Skin of body (tissue), 2 donors: ENCODE data around the gene KMO. TPM values are rescaled to one million over a fixed set of nuclear protein-coding genes. Genes with fewer than 3 reads are reported as not detected.
A peak's percentile ranks its signal among the peaks of the same experiment; 100 is the strongest.

ENCODE experiments used
- DNase-seq: peaks from one replicate; lab custom pipeline; 2025; lab: John Stamatoyannopoulos, UW
- total RNA-seq: library from RNA; depleted of rRNA; stranded (reverse); fragments of >200 nt; gene quantifications from one replicate; pipeline ENCODE4 v1.2.3, GENCODE V29; 2014

Gene KMO
- total RNA-seq, 1 donor from 2014 or later: 0.10 TPM

DNA sequence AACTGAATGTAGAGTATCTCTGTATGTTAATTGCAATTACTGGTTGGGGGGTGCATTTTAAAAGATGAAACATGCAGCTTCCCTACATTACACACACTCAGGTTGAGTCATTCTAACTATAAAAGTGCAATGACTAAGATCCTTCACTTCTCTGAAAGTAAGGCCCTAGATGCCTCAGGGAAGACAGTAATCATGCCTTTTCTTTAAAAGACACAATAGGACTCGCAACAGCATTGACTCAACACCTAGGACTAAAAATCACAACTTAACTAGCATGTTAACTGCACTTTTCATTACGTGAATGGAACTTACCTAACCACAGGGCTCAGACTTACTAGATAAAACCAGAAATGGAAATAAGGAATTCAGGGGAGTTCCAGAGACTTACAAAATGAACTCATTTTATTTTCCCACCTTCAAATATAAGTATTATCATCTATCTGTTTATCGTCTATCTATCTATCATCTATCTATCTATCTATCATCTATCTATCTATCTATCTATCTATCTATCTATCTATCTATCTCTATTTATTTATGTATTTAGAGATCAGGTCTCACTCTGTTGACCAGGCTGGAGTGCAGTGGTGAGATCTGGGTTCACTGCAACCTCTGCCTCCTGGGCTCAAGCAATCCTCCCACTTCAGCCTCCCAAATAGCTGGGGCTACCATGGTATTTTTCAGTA, 60.2 kb downstream of the KMO start:
- no peak for DNase-seq

DNA sequence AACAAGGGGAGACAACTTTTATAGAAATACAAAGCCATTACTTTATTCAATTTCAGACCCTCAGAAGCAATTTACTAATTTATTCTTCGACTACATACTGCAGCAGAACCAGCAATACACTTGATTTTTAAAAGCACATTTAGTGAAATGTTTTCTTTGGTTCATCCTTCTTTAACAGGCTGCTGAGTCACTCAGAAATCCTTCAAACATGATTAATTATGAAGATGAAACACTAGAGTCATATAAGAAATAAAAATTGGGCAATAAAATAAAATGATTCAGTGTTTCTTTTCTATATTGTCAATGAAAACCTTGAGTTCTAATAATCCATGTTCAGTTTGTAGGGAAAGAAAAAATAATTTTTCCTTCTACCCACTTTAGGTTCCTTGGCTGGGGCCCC, 61.0 kb downstream of the KMO start:
- no peak for DNase-seq

DNA sequence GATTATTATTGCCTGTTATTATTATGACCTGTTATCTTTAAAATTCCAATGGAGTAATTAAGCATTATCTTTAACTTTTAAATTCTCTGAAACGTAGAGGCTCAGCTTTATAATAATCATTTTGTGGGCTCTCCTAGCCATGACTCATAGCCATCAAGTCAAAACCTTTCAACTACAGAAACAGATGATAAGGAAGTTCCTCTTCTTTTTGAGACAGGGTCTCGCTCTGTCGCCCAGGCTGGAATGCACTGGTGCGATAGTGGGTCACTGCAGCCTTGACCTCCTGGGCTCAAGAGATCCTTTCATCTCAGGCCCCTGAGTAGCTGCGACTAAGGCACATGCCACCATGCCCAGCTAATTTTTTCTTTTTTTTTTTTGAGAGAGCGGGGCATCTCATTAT, 64.5 kb downstream of the KMO start:
- DNase-seq: no peak

DNA sequence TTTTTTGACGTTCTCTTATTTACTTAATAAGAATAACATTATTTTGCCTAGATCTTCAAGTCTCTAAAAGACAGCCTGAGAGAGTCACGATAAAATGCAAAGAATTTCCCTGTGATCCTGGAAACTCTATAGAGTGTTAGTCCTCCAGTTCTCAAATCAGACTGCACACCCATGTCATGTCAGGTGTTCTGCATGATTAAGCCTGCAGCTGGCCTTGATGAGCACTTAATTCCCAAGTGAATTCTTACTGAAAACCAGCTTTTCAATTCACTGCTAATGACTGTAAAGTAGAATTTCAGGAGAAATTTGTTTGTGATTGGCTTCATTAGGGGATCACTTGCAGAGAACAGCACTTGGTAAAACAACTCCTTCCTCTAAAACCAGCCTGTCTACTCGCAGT, 66.1 kb downstream of the KMO start:
- no peak for DNase-seq

DNA sequence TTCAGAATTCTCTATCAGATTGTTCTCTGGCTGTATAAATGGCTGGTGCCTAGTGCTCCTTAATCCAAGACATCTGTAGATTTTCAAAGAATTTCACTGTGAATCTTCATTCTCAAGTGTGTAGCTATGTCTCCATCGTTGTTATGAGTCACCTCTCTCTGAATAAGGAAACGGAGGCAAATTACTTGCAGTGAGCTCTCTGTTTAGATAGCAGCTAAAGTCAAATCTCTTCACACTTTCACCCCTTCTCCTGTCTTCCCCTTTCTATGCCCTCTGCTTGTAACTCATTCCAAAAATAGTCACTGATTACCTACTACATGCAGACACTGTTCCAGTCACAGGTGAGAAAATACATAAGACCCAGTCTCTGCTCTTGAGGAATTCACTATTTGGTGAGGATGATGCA, 68.3 kb downstream of the KMO start:
- DNase-seq: no peak

DNA sequence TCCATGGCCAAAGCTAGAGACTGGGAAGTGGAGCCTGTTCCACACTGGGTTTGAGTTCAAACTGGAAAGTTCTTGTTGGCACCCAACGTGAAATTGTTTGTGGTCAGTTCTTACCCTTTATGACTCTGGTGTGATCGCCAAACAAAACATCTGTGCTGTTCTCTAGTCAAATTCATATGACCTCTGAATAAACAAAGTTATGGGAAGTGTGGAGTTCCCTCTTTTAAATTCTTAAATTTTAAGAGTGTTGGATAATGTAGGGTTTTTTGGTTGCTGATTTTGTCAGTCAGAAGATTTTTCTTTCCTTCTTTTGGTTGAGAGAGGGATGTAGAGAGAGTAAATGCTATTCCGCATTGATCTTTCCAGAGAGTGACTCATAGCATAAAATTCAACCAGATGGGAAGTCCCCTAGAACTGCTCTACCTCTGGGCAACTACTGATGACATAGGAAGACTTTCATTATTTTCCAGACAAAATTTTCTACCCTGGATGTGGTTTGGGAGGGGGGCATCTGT, 71.6 kb downstream of the KMO start:
- no peak for DNase-seq

DNA sequence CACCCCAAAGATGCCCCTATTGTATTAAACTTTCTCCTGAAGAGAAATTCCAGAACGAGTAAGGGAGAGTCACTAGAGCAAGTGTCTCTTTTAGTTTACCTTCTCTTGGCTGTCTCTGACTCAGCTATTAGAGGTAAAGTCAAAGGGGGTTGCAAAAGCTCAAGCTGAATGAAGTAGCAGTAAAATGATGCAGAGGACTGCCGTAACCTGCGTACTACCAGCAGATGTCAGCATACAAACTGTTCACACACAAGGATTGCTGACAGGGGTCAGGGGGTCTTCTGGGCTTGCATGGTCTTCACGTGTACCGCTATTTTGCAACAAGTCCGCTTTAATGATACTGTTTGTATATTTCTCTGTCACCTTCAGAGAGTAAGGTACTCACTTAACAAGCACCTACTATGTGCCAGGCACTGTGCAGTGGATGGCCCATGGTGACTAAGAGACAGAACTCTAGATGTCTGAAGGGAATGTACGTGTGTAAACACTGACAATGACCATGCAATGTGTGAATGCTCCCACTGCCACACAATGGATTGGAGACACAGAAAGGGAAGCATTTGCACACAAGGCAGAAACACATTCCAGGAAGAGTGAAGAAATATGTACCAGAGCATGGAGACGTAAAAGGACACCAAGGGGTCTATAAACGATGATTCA, 73.1 kb downstream of the KMO start:
- no peak for DNase-seq

DNA sequence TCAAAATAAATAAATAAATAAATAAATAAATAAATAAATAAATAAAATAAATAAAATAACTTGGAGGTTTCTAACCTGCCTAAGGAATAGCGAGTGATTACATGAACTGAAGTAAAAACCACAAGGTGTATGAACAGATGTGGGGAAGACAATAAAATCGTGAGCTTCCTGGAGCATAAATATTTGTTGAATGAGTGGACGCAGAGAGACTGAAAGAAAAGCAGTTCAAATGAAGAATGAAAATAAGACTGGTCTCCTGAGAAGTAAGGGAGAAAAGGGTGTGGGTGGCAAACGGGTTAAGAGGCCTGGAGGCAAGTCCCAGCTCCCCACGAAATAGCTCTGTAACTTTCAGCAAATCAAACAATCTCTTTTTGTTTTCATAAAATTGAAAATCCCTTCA, 74.4 kb downstream of the KMO start:
- DNase-seq: no peak

DNA sequence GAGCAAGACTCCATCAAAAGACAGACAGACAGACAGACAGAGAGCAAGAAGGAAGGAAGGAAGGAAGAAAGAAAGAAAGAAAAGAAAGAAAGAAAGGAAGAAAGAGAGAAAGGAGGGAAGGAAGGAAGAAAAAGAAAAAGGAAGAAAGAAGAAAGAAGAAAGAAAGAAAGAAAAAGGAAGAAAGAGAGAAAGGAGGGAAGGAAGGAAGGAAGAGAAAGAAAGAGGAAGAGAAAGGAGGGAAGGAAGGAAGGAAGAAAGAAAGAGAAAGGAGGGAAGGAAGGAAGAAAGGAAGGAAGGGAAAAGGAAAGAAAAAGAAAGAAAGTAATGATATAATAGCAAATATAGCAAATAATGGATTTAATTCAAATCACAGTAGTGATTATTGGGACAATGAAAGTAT, 75.3 kb downstream of the KMO start:
- DNase-seq: no peak

DNA sequence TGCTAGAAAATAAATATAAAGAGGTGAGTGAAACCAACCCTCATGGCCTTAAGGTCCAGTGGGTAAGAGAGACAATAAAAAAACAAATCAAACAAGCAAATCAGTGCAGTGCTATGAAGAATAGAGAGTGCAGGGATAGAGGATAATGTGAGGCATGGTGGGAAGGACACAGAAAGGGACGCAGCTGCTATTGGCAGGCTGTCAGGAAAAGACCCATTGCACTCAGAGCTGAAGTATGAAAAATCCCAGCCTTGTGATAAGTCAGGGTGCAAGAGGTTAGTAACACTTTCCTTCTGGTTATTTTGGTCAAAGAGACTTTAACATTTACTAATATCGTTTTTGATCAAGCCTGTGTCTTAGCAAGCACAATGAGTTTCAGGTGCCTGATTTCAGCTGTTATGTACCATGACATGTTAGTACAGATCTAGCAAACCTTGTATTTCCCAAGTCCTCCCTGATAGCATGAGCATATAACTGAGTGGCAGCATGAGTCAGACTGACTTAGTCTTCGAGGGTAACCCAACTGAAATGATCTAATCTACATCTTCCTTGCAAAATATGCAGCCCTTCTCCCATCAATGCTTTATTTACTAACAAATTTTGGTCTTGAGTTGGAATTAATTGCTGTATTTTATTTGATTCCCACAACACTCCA, 76.3 kb downstream of the KMO start:
- no peak for DNase-seq

DNA sequence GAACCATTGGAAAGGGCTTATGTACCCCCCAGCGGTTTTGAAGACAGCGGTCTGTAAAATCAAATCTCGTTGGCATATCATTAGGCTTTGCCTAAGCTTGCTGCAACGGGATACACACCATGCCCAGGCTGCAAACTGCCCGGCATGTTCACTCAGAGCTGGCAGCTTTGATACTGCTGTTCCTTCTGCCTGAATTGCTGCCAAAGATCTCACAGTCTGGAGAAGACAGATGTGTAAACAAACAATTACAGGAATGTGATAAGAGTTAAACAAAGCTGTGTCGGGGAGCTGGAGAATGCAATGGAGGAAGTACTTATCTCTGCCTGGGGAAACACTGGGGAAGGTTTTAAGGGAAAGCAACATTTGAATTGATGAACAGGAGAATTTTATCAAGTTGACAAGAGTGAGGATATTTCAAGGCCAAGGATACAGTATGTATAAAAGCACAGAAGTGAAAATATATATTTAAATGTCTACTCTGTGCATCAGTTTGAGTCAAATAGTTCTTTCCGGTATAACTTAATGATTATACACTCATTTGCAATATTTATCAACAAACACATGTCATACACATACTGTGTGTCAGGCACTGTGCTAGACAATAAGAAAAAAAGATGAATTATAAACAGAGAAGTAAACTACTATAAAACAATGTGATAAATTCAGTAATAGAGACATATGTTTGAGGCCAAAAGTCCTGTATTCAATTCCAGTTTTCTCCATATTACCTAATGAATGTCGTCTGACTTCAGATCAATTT, 78.1 kb downstream of the KMO start:
- no peak for DNase-seq

DNA sequence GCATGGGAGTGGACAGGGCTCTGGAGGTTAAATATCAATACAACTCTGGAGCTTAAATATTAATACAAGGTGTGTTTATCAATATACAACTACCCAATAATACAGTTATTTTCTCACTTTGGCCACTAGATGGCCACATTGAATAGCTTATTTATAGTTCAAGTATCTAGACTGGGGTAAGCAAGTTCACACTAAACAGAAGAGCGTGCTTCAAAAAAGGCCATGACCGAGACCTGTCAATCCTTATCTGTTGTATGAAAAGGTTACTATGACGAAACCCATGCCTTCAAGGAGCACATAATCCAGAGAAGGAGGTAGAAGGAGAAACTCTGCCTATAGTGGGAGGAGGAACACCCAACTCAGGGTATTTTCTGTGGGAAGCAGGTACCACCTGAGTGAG, 78.9 kb downstream of the KMO start:
- DNase-seq: peak; percentile 18

DNA sequence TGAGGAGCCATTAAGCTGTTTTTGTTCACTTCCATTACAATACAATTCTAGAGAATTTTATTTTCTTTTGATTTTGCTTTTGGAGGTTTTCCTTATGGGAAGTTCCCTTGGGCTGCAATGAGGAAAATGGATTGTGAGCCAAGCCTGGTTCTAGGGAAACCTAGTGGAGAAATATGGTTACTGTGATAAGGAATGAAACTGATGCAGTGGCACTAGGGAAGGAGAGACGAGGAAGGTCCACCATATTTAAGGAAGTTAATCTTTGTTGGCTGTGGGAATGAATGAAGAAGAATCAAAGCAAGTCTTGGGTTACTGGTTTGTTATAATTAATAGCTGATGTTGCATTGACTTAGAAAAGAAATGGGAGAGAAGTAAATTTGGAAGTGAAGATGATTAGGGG, 79.6 kb downstream of the KMO start:
- no peak for DNase-seq

DNA sequence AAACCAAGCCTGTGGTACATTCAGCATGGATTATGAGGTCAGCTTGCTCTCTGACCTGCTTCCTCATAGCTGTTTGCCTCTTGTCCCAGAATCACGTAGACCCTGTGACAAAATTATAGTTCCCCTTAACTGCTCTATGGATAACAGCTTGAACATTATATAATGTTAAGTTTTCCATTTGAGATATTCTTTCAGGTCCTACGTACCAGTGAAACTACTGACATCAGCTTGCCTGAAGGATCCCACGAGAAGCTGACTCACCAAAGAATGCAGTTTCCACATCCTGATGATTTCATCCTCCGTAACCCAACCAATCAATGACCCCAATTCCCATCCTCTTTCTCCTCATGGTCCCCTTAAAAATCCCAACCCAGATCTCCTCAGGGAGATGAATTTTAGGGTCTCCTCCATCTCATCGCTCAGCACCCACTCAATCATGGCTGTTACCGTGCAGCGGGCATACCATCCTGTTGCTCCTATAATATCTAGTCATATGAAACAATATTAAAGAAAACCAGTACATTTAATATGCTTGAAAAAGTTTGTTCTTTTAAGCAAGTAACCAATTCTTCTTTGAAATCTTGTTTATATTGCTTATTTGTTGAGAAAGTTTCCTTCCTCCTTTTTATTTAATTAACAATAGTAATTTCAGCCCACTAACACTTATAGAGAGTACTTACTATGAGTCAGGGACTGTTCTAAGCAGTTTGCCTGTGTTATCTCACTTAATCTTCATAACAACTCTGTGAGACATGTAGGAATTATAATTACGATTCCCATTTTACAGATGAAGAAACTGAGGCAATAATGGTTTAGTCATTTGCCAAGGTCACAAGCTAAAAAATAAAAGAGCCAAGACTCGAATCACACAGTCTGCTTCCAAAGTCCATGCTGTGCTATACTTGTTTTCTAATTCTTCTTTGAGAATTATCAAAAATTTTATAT, 80.6 kb downstream of the KMO start:
- DNase-seq: no peak

DNA sequence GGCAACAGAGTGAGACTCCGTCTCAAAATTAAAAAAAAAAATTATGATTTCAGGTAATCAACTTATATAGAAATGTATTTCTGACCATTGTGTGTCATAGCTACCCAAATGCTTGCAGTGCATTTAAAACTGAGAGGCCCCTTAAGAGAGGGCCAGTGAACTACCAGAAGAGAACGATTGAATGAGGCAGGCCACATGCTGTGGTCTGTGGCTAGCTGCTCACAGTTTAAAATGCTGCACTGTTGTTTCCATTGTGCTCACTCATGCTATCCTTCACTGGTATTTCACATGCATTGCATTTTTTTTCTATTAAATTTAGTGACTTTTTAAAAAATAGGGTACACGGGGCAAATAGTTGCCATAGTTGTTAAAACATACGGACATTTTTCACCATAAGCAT, 82.0 kb downstream of the KMO start:
- no peak for DNase-seq

DNA sequence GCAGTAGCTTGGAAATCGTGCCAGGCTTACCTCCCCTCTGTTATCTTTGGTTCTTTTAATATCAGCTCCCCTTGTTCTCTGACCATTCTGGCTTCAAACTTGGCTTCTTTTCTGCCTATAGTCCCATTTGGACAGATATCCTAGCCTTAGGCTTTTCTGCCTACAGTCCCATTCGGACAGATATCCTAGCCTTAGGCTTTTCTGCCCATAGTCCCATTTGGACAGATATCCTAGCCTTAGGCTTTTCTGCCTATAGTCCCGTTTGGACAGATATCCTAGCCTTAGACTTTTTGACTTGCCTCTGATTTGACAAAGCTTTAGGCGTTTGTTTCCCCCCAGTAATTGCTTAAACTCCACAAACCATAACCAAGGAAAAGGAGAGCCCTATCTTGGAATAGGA, 82.4 kb downstream of the KMO start:
- no peak for DNase-seq

DNA sequence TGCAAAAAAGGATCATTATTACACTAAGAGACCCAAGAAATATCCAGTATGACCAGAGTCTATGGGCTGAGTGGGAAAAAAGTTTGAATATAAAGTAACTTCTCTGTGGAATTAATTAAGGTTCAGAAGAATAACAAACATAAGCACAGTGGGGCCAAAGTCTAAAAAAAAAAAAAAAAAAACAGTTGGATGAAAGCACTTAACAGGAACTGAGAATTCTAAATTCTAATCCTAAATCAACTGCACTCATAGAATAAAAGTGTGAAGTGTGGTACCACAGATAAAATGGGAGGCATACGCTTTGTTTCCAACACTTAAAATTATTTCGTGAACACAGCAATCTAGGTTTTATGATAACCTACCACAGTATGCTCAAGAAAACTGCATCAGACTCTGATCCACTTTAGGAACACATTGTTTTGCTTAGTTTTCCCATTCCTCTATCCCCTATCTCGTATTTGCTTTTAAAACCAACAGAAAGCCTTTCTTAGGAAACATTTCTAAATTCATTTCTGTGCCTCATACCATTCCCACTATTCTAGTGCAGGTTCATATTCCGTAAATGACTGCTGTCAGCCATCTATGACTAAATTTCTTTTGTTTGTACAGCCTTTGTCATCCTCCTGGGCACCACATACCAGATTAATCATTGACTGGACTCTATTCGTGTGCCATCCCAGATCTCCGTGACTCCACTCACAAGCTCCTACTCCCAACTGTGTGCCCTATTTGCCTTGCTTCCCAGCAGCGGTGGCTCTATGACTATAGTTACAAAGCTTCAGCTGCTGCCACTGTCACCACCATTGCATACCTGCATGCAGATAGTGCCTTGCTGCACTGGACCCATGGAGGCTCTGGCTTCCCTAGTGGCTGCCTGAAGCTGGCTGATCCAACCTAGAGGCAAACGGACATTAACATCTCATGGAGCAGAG, 83.1 kb downstream of the KMO start:
- DNase-seq: no peak

DNA sequence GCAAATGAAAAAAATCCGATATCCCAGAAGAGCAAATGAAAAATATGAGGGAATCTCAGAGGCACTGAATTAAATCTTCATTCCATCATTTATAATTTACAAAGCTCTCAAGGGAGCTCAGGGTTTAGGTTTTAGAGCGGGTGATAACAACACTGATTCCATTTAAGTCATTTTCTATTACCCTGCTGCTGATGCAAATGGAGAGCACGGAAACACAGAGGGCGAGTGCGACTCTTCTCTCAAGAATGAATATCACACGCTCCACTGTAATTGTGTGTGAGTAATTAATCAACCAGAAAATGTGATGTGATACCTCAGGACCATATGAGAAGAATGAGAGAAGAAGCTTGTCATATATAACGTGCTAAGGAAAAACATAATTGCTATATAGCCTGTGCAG, 85.2 kb downstream of the KMO start:
- DNase-seq: no peak

DNA sequence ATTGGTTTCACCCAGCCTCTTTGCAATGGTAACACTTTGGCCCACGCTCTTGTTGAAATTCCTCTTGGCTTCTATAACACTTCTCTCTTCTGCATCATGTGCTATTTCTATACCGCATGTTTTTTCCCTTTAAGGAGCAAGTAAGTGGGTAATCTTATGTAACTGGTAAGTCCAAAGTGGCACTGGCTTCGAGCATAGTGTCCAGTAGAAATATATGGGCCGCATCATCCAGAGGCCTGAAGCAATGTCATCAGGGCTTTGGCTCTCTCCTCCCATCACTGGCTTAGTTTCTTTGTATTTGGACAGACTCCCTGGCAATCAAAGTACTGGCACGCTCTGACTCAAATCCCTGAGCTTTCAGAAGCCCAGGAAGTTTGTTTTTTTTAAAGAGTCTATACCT, 90.5 kb downstream of the KMO start:
- no peak for DNase-seq

DNA sequence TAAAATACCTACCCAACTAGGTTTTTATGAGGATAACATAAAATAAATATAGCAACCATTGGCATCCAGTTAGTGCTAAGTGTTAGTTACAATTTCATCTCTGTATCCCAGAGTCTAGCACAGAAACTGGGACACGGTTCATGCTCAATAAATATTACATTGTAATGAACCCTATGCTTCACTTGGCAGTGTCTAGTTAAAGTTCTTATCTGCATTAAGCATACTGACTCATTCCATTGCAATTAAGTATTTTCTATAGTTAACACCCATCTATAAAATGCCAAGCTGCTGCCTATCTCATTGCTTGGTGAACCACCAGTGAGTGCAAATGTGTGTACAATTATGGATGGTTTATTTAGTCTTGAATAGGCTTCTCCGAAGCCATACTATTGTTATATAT, 92.8 kb downstream of the KMO start:
- no peak for DNase-seq
